GM19193 (cell line): Measurements from ENCODE around the gene SPNS2.

ENCODE experiments used
- POLR2A ChIP-seq: IDR thresholded peaks from 4 replicates; pipeline ENCODE4 v1.6.1; 2011; ENCODE audit not compliant: insufficient read depth, insufficient read length; ENCODE audit errors: extremely low read depth

Gene SPNS2

GRCh38 chr17:4520060-4520893 is 21.6 kb downstream of the SPNS2 start:
- TF ChIP-seq POLR2A, result no peak

- no peak for TF ChIP-seq POLR2A
Observed at GRCh38 chr17:4520894-4521600, 22.4 kb downstream of the SPNS2 start.

GRCh38 chr17:4522661-4523060 is 24.0 kb downstream of the SPNS2 start:
- TF ChIP-seq POLR2A, result no peak

- no peak for TF ChIP-seq POLR2A
Observed at GRCh38 chr17:4523946-4524345, 25.3 kb downstream of the SPNS2 start.

GRCh38 chr17:4525691-4526397 is 27.2 kb downstream of the SPNS2 start:
- TF ChIP-seq POLR2A, result no peak

- TF ChIP-seq POLR2A, result no peak
Observed at GRCh38 chr17:4527134-4527533, 28.5 kb downstream of the SPNS2 start.

GRCh38 chr17:4527566-4528125 is 29.0 kb downstream of the SPNS2 start:
- no peak for TF ChIP-seq POLR2A

GRCh38 chr17:4529533-4530152 is 31.0 kb downstream of the SPNS2 start:
- TF ChIP-seq POLR2A, result no peak

- no peak for TF ChIP-seq POLR2A
Observed at GRCh38 chr17:4530799-4531730, 32.4 kb downstream of the SPNS2 start.

- no peak for TF ChIP-seq POLR2A
Observed at GRCh38 chr17:4531988-4532736, 33.5 kb downstream of the SPNS2 start.

- TF ChIP-seq POLR2A, result no peak
Observed at GRCh38 chr17:4532860-4533522, 34.3 kb downstream of the SPNS2 start.
